ENCODE measurements around the gene ATP2B3. TPM values are rescaled to one million over a fixed set of nuclear protein-coding genes. Genes with fewer than 3 reads are reported as not detected.
A peak's percentile ranks its signal among the peaks of the same experiment; 100 is the strongest.

The ATP2B3 gene
- total RNA-seq, 1 donor from 2014 or later: 0.37 TPM

- peak; percentile 77 for DNase-seq (ENCODE audit: low spot score)
- no peaks in the 10 kb centered on the region for H3K4me1 Mint-ChIP-seq (ENCODE audit: low read depth)
Observed at GRCh38 chrX:153592091-153592833, 74.8 kb downstream of the ATP2B3 start.

GRCh38 chrX:153592966-153593688 is 75.7 kb downstream of the ATP2B3 start:
- Mint-ChIP-seq H3K4me1 (ENCODE audit: low read depth) (peaks cover 8% of the 10 kb centered on the region), H3K36me3 (ENCODE audit: low read depth) (peaks cover 11% of the 10 kb centered on the region), H3K27ac (ENCODE audit: unreplicated experiment) (no peak overlapping the region), H3K9me3 (ENCODE audit: low read depth) (no peaks in the 10 kb centered on the region), H3K4me3 (ENCODE audit: unreplicated experiment) (no peak overlapping the region), H3K27me3 (ENCODE audit: low read depth) (no peaks in the 10 kb centered on the region)
- TF ChIP-seq CTCF (IDR thresholded peaks at IDR 0.05): no peak
- DNase-seq (ENCODE audit: low spot score): peak; percentile 82

More at GRCh38 chrX:153592091-153592833, 74.8 kb downstream of the ATP2B3 start:
- Mint-ChIP-seq H3K27ac (ENCODE audit: unreplicated experiment) (no peak overlapping the region), H3K27me3 (ENCODE audit: low read depth) (no peaks in the 10 kb centered on the region), H3K9me3 (ENCODE audit: low read depth) (no peaks in the 10 kb centered on the region), H3K36me3 (ENCODE audit: low read depth) (peaks cover 14% of the 10 kb centered on the region), H3K4me3 (ENCODE audit: unreplicated experiment) (no peak overlapping the region)
- TF ChIP-seq CTCF (IDR thresholded peaks at IDR 0.05): no peak

- Mint-ChIP-seq H3K4me1 (ENCODE audit: low read depth) (peaks cover 8% of the 10 kb centered on the region), H3K4me3 (ENCODE audit: unreplicated experiment) (no peak overlapping the region), H3K27me3 (ENCODE audit: low read depth) (no peaks in the 10 kb centered on the region), H3K36me3 (ENCODE audit: low read depth) (peaks cover 8% of the 10 kb centered on the region), H3K27ac (ENCODE audit: unreplicated experiment) (no peak overlapping the region), H3K9me3 (ENCODE audit: low read depth) (no peaks in the 10 kb centered on the region)
- TF ChIP-seq CTCF (IDR thresholded peaks at IDR 0.05): no peak
- peak; percentile 59 for DNase-seq (ENCODE audit: low spot score)
Observed at GRCh38 chrX:153593811-153594500, 76.5 kb downstream of the ATP2B3 start.

- Mint-ChIP-seq H3K27me3 (ENCODE audit: low read depth) (no peaks in the 10 kb centered on the region), H3K9me3 (ENCODE audit: low read depth) (no peaks in the 10 kb centered on the region), H3K27ac (ENCODE audit: unreplicated experiment) (peak overlapping the region; percentile 51), H3K4me3 (ENCODE audit: unreplicated experiment) (no peak overlapping the region), H3K4me1 (ENCODE audit: low read depth) (peaks cover 14% of the 10 kb centered on the region), H3K36me3 (ENCODE audit: low read depth) (peaks cover 8% of the 10 kb centered on the region)
- no peak for TF ChIP-seq CTCF (IDR thresholded peaks at IDR 0.05)
- DNase-seq (ENCODE audit: low spot score): no peak
Observed at GRCh38 chrX:153595387-153595786, 77.9 kb downstream of the ATP2B3 start.
